Right forelimb (tissue), 1 donor: ENCODE measurements around the gene CYP24A1.
"Not testable (repeated sequence)": the region's sequence is repeated elsewhere in the genome, so short reads cannot be mapped to it uniquely, and the experiment has no call there.

Source experiments
- DNase-seq: peaks from one replicate; pipeline ENCODE4 v3.0.0-alpha.2; 2018

Gene CYP24A1

GRCh38 chr20:54132612-54133433 lies 41.0 kb downstream of the CYP24A1 start:
- no peak for DNase-seq

GRCh38 chr20:54131675-54132611 lies 41.8 kb downstream of the CYP24A1 start:
- DNase-seq, result no peak

GRCh38 chr20:54131125-54131524 lies 42.7 kb downstream of the CYP24A1 start:
- not testable (repeated sequence) for DNase-seq

DNA sequence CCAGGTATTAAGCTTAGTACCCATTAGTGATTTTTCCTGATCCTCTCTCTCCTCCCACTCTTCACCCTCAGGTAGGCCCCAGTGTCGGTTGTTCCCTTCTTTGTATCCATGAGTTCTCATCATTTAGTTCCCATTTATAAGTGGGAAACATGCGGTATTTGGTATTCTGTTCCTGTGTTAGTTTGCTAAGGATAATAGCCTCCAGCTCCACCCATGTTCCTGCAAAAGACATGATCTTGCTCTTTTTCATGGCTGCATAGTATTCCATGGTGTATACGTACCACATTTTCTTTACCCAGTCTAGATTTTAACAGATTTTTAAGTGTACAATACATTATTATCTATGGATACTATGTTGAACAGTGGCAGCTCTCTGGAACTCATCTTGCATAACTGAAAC lies 44.4 kb downstream of the CYP24A1 start:
- no peak for DNase-seq

DNA sequence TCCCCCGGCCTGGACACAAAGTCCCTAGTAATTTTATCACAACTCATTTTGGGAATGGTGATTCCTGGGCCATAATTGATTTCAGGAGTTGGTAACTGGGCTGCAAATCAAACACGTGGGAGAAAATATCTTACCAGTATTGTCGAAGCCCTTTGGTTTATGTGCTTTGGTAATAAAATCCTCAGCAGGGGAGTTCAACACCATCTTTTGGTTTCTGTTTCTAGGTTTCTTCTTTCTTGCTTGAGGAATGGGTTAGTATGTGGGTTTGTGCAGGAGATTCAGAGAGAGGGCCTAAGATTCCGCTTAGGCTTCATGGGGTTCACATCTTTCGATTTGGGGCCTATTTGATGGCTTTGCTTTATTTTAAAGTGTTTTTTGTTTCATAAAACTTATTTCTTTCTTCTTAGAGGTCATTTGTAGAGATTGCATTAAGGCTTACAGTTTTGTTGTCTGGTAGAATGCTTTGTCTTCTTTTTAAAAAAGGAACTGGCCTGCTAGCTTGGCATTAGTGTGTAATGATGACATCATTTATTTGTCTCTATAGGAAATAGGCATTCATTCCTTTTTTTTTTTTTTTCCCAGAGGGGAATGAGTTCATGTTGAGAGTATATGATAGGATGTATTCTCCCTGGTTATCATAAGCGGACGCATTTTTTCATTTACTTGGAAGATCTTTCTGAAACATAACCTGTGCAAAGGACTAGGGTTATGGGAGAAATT lies 45.8 kb downstream of the CYP24A1 start:
- no peak for DNase-seq

- DNase-seq, result no peak
These were observed 46.8 kb downstream of the CYP24A1 start for GRCh38 chr20:54126806-54127655.

GRCh38 chr20:54126328-54126727 lies 47.5 kb downstream of the CYP24A1 start:
- not testable (repeated sequence) for DNase-seq

DNA sequence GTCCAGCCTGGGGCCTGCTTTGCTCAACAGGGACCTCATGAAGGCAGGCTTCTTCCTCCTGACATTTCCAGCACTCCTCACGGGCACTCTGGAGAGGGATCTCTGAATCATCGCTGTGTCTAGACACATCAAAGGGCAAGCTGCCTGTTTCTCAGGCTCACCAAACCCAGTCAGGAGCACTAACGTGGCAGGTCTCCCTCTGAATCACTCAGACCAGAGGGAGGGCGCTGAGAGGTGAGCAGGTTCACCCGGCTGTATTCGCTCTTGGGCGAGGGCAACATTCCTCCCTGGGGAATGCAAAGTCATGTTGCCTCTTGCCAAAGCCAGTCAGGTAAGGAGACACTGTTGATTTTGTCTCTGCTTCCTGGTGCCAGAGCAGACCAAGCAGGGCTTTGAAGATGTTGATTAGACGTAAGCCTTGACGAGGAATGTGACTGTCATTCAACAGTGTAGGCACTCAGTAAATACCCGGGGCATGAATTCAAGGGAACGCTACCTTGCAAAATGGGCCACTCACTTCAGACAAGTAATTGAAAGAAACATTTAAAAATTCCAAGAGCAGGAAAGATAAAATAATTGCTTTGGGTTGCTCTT lies 50.1 kb downstream of the CYP24A1 start:
- DNase-seq, result no peak

DNA sequence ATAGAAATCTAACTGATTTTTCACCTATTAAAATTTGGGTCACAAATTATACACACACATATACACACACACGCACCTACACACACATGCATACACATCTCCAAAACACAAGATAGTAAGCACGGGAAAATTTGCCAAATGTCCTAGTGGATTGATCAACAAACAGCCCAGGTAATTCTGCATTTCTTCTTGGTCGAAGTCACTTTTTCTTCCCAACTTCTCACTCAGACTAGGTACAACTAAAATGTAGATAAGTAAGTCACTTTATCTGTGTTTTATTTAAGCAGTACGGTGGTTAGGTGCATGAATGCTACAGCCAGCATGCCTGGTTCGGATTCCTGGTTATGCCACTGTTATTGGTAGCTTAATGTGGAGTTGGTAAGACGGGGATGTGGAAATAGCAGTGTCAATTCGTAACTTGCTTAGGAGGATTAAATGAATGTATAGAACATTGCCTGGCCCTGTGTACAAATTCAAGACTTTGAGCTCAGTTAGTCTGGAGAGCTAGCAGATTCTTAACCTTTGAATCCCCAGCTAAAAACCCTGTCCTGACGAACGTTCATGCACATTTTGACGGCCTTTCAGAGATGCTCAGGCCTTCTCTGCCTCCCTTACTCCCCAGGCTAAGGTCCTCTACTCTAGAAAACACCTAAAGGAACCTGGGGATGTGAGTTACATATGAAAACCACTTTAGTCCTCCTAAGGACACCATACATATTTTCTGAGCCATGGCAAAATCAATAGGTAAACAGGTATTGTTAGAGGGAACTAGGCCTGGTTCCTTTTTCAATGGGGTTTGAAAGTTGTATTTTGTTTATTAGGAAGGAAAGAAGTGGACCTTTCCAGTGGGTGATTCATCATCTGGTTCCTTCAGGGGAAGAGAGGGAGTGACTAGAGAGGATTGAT lies 50.9 kb downstream of the CYP24A1 start:
- no peak for DNase-seq

GRCh38 chr20:54122189-54122588 lies 51.6 kb downstream of the CYP24A1 start:
- no peak for DNase-seq

- DNase-seq, result no peak
These were observed 54.0 kb downstream of the CYP24A1 start for GRCh38 chr20:54119744-54120143.

GRCh38 chr20:54118220-54119001 lies 55.4 kb downstream of the CYP24A1 start:
- no peak for DNase-seq

DNA sequence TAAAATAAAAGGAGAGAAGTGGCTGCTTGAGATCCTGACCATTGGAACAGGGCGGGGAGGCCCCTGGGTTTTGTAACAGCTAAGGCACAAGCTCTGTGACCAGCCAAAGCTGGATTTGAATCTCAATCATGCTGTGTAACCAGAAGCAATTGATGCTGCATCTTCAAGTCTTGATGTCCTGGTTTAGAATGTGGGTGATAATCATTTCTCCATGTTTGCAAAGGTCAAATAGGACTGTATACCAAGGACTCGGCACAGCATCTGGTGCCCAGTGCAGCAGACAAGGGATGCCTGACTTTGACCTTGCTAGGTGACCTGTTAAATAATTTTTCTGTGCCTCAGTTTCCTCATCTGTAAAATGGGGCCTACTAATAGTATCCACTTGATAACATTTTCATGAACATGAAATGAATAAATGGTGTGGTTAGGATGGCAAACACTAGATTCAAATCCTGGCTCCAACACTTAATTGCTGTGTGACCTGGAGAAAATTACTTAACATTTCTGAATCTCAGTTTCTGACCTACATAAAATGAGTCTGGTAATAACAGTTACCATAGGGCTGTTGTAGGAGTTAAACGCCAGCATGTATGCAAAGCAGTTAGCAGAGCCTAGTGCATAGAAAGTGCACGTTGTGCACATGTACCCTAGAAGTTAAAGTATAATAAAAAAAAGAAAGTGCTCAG lies 57.1 kb downstream of the CYP24A1 start:
- DNase-seq, result no peak

DNA sequence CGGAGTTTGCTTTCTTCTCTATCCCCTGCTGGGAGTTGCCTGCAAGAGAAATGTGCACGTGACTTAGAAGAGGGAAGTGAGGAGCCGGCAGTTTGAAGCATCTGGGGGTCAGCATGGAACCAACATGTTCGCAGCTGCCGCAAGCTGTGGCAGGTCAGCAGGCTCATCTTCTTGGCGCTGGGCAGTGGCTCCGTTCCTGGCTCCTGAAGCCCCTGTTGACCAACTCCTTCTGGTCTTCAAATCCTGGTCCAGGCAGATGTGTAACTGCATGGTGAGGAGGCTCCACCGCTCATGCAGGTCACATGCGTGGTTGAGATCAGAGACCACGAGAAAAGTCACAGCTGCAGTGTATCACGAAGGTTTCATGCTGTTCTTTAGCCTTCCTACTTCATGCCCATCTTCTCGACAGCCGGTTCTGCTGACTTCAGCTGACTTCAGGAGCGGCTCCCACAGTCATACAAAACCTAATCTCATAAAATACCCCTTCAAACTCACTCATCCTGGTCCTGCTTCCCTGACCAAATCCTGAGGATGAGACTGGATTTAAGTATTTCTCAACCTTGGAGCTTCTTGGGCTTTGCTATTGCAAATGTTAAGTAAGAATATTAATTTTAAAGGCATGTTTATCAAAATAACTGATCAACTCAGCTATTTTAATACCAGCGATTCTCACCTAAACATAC lies 58.5 kb downstream of the CYP24A1 start:
- DNase-seq, result no peak

DNA sequence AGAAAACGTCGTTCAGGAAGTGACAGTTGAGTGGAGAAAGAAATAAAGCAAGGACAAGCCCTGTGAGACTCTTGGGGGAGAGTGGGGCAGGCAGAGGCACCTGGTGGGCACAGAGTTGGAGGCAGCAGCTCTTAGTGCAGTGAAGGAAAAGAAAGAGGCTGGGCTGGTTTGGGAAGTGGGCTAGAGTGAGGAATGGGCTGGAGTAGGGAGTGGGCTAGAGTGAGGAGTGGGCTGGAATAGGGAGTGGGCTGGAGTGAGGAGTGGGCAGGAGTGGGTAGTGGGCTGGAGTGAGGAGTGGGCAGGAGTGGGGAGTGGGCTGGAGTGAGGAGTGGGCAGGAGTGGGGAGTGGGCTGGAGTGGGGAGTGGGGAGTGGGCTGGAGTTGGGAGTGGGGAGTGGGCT lies 59.7 kb downstream of the CYP24A1 start:
- no peak for DNase-seq

DNA sequence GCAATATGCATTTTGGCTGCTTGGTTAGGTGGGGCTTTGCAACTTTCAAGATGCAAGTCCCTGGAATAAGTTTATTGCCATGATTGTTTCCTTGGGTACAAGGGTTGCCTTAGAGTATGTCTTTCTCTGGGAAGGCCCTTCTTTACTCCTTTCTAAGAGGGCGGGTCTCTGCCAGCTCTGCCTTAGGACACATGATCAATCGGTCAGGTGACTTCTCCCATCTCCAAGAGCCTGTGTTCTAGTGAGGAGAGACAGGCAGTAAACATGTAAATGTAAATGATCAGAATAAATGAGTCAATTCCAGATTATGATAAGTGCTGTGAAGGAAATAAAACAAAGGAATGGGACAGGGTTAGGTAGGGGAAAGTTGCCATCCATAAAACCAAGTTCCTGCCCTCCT lies 60.2 kb downstream of the CYP24A1 start:
- DNase-seq, result no peak

DNA sequence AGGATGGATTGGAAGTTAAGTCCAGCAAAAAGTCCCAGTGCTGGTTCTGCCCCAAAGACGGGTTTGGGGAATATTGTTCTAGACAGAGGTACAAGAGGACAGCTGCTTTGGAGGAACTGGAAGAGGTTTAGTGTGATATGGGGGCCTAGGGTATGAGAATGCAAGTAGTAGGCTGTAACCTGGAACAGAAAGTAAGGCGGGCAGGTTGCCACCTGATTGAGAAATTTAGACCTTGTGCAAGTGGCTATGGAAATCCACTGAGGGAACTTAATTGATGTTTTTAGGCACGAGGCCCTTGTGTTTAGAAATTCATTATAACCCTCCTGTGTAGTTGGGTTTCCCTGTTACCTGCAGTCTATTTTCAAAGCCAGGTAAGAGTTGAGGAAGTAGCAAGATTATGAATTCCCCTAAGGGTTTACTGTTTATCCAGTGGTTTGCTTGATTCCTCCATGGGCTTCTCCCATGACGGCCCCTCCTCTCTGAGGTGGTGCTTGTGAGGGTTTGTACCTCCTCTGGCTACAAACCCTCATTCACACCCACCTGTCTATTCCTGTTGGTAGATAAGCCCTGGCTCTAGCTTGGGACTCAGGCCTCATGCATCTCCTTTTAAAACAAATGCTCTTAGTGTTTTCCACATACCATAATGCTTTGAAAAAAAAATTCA lies 61.4 kb downstream of the CYP24A1 start:
- DNase-seq, result no peak

GRCh38 chr20:54111460-54111859 lies 62.3 kb downstream of the CYP24A1 start:
- DNase-seq, result no peak
